Measurements from ENCODE around the gene STXBP1. TPM values are rescaled to one million over a fixed set of nuclear protein-coding genes. Genes with fewer than 3 reads are reported as not detected.

Gene STXBP1
- total and polyA plus RNA-seq, 9 of the 15 experiments (the other 6 are each of a cell fraction or from before 2014, with no cell fraction given): 4.6 to 35.1 (median 9.7) TPM

GRCh38 chr9:127714951-127715469, 102.9 kb downstream of the STXBP1 start (continued):
- TF ChIP-seq, protein P1, sequence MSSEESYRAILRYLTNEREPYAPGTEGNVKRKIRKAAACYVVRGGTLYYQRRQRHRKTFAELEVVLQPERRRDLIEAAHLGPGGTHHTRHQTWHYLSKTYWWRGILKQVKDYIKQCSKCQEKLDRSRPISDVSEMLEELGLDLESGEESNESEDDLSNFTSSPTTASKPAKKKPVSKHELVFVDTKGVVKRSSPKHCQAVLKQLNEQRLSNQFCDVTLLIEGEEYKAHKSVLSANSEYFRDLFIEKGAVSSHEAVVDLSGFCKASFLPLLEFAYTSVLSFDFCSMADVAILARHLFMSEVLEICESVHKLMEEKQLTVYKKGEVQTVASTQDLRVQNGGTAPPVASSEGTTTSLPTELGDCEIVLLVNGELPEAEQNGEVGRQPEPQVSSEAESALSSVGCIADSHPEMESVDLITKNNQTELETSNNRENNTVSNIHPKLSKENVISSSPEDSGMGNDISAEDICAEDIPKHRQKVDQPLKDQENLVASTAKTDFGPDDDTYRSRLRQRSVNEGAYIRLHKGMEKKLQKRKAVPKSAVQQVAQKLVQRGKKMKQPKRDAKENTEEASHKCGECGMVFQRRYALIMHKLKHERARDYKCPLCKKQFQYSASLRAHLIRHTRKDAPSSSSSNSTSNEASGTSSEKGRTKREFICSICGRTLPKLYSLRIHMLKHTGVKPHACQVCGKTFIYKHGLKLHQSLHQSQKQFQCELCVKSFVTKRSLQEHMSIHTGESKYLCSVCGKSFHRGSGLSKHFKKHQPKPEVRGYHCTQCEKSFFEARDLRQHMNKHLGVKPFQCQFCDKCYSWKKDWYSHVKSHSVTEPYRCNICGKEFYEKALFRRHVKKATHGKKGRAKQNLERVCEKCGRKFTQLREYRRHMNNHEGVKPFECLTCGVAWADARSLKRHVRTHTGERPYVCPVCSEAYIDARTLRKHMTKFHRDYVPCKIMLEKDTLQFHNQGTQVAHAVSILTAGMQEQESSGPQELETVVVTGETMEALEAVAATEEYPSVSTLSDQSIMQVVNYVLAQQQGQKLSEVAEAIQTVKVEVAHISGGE (CRISPR knock-in tag; IDR thresholded peaks at IDR 0.05): no peak
- TF ChIP-seq ZNF274 (IDR thresholded peaks at IDR 0.05; ENCODE audit: borderline replicate concordance, low read depth, low read length) (no peak), ZNF778 (CRISPR knock-in tag; IDR thresholded peaks at IDR 0.05) (no peak), GMEB1 (CRISPR knock-in tag; IDR thresholded peaks at IDR 0.05) (no peak), MTA1 (IDR thresholded peaks at IDR 0.05; ENCODE audit: borderline replicate concordance) (no peak), FOXK1 (CRISPR knock-in tag; IDR thresholded peaks at IDR 0.05; ENCODE audit: borderline replicate concordance) (no peak), ZSCAN29 (IDR thresholded peaks at IDR 0.05) (no peak), FOXO4 (CRISPR knock-in tag; IDR thresholded peaks at IDR 0.05) (no peak), ZNF561 (CRISPR knock-in tag; conservative IDR thresholded peaks at IDR 0.05) (no peak), KLF1 (tag; IDR thresholded peaks at IDR 0.05) (no peak), HMBOX1 (IDR thresholded peaks at IDR 0.05) (no peak), ZNF12 (CRISPR knock-in tag; IDR thresholded peaks at IDR 0.05) (no peak), KLF6 (CRISPR knock-in tag; IDR thresholded peaks at IDR 0.05; ENCODE audit: borderline replicate concordance) (no peak)
- TF ChIP-seq, protein P2, sequence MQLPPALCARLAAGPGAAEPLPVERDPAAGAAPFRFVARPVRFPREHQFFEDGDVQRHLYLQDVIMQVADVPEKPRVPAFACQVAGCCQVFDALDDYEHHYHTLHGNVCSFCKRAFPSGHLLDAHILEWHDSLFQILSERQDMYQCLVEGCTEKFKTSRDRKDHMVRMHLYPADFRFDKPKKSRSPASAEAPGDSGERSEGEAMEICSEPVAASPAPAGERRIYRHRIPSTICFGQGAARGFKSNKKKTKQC (CRISPR knock-in tag; IDR thresholded peaks at IDR 0.05): 0 out of 2 replicates have a peak, but pooled peaks have one; percentile 14
- TF ChIP-seq, protein P3, sequence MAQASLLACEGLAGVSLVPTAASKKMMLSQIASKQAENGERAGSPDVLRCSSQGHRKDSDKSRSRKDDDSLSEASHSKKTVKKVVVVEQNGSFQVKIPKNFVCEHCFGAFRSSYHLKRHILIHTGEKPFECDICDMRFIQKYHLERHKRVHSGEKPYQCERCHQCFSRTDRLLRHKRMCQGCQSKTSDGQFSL (CRISPR knock-in tag; IDR thresholded peaks at IDR 0.05): no peak
- TF ChIP-seq, protein P3 (tag; IDR thresholded peaks at IDR 0.05): no peak

Measured in K562 (cell line).